ENCODE measurements around the gene MOCS3.

The MOCS3 gene

GRCh38 chr20:51009303-51010042, 50.9 kb downstream of the MOCS3 start:
- DNase-seq (ENCODE audit: low read depth in 1 of 2, low spot score in 1 of 2): no peak

GRCh38 chr20:51010043-51010365, 51.4 kb downstream of the MOCS3 start:
- DNase-seq (ENCODE audit: low read depth in 1 of 2, low spot score in 1 of 2): no peak

- DNase-seq (ENCODE audit: low read depth in 1 of 2, low spot score in 1 of 2): no peak
These were observed 52.3 kb downstream of the MOCS3 start for GRCh38 chr20:51010932-51011331.

GRCh38 chr20:51011479-51011878, 52.9 kb downstream of the MOCS3 start:
- DNase-seq (ENCODE audit: low read depth in 1 of 2, low spot score in 1 of 2): no peak

GRCh38 chr20:51012357-51012756, 53.7 kb downstream of the MOCS3 start:
- DNase-seq (ENCODE audit: low read depth in 1 of 2, low spot score in 1 of 2): no peak

All from activated CD4-positive, alpha-beta T cell treated with anti-CD3 and anti-CD28 coated beads, Interleukin-2, amount 50 U/mL, for 24 hours (primary cell).